Mesothelial cell of epicardium (in vitro differentiated cells): ENCODE measurements around the gene PPBP. TPM values are rescaled to one million over a fixed set of nuclear protein-coding genes. Genes with fewer than 3 reads are reported as not detected.
A peak's percentile ranks its signal among the peaks of the same experiment; 100 is the strongest.
"Not testable (repeated sequence)": the region's sequence is repeated elsewhere in the genome, so short reads cannot be mapped to it uniquely, and the experiment has no call there.

ENCODE experiments used
- DNase-seq, 2 experiments: peaks; one replicate each; pipeline ENCODE4 v3.0.0; 2021; ENCODE audit warnings: low spot score in 2 of 2; ENCODE audit not compliant: unreplicated experiment in 2 of 2
- H3K27ac Mint-ChIP-seq: 2 replicates; pipeline ENCODE4 v1.8.0; 2021; ENCODE audit warnings: mixed read lengths
- H3K27me3 Mint-ChIP-seq: 2 replicates; pipeline ENCODE4 v1.8.0; 2021; ENCODE audit warnings: low read depth, mixed read lengths
- H3K36me3 Mint-ChIP-seq: 2 replicates; pipeline ENCODE4 v1.8.0; 2021; ENCODE audit warnings: mixed read lengths
- H3K4me1 Mint-ChIP-seq: 2 replicates; pipeline ENCODE4 v1.8.0; 2021; ENCODE audit warnings: mixed read lengths
- H3K4me3 Mint-ChIP-seq: 2 replicates; pipeline ENCODE4 v1.8.0; 2021; ENCODE audit warnings: mild to moderate bottlenecking, moderate library complexity, mixed read lengths
- H3K9me3 Mint-ChIP-seq: 2 replicates; pipeline ENCODE4 v1.8.0; 2021; ENCODE audit warnings: mixed read lengths
- CTCF ChIP-seq: fragments of 200-600 bp; sonication (generic); IDR thresholded peaks from one replicate; pipeline ENCODE4 v1.5.0; 2021; ENCODE audit warnings: antibody characterized with exemption; ENCODE audit not compliant: unreplicated experiment
- total RNA-seq: library from RNA; stranded (reverse); gene quantifications from 3 replicates; pipeline ENCODE4 v1.2.1, GENCODE V29; 2021

The PPBP gene
- total RNA-seq, 1 donor from 2014 or later = not detected

DNA sequence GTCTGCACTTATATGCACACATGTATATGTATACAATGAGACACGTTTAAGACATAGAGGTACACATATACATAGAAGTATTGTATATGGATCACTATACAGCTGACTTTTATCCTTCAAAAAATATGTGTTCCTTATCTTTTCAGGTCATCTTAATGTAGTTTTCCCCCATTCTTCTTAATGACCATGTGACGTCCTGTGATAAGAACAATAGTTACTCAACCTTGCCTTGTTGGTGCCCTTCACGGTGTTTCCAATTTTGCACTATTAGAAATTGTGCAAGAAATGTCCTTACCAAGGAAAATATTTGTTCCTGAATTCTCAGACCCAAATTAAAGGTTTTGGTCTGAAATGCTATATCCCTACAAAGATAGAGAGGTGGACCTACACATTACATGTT, 1.0 kb upstream of the PPBP start:
- no peak for DNase-seq
- Mint-ChIP-seq H3K36me3 (no peaks in the 10 kb centered on the region), H3K27me3 (peaks cover 20% of the 10 kb centered on the region), H3K4me3 (no peak overlapping the region), H3K4me1 (no peaks in the 10 kb centered on the region), H3K9me3 (no peaks in the 10 kb centered on the region), H3K27ac (no peak overlapping the region)
- TF ChIP-seq CTCF = no peak

- no peak overlapping the region for H3K4me3 Mint-ChIP-seq
These were observed 2.5 kb downstream of the PPBP start for GRCh38 chr4:73985528-73985852.

DNA sequence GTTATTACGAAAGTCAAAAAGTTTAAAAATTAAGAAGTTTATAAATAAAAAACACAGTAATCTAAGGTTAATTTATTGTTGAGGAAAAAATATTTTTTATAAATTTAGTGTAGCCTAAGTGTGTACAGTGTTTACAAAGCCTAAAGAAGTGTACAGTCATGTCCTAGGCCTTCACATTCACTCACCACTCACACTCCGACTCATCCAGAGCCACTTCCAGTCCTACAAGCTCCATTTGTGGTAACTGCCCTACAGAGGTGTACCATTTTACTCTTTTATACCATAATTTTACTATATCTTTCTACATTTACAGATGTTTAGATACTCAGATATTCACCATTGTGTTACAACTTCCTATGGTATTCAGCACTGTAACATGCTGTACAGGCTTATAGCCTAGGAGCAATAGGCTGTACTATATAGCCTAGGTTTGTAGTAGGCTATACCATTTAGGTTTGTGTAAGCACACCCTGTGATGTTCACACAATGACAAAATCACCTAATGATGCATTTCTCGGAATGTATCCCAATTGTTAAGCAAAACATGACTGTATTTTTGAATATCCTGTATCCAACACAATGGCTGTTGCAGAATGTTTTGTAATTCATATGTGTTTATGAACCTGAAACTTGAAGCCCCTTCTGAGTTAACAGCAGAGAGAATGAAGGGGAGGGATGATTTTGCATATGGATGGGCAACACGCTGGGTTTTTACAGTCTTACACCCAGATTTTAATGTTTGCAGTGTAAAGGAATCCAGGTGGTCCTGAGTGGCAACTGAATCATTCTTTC, 3.1 kb downstream of the PPBP start:
- H3K27me3 Mint-ChIP-seq = peaks cover 41% of the 10 kb centered on the region
- no peak overlapping the region for H3K4me3 Mint-ChIP-seq
- no peaks in the 10 kb centered on the region for H3K9me3 Mint-ChIP-seq
- no peaks in the 10 kb centered on the region for H3K36me3 Mint-ChIP-seq
- no peak overlapping the region for H3K27ac Mint-ChIP-seq
- H3K4me1 Mint-ChIP-seq = no peaks in the 10 kb centered on the region
- no peak for DNase-seq
- TF ChIP-seq CTCF = no peak

More at GRCh38 chr4:73985528-73985852, 2.5 kb downstream of the PPBP start:
- no peak for TF ChIP-seq CTCF
- H3K27me3 Mint-ChIP-seq = peaks cover 37% of the 10 kb centered on the region
- H3K27ac Mint-ChIP-seq = no peak overlapping the region
- DNase-seq = no peak
- no peaks in the 10 kb centered on the region for H3K9me3 Mint-ChIP-seq
- no peaks in the 10 kb centered on the region for H3K4me1 Mint-ChIP-seq
- H3K36me3 Mint-ChIP-seq = no peaks in the 10 kb centered on the region

GRCh38 chr4:73981175-73981574, 6.8 kb downstream of the PPBP start:
- not testable (repeated sequence) for H3K4me1 Mint-ChIP-seq, H3K4me3 Mint-ChIP-seq, DNase-seq, H3K36me3 Mint-ChIP-seq, H3K9me3 Mint-ChIP-seq, H3K27ac Mint-ChIP-seq
- H3K27me3 Mint-ChIP-seq = peaks cover 26% of the 10 kb centered on the region

DNA sequence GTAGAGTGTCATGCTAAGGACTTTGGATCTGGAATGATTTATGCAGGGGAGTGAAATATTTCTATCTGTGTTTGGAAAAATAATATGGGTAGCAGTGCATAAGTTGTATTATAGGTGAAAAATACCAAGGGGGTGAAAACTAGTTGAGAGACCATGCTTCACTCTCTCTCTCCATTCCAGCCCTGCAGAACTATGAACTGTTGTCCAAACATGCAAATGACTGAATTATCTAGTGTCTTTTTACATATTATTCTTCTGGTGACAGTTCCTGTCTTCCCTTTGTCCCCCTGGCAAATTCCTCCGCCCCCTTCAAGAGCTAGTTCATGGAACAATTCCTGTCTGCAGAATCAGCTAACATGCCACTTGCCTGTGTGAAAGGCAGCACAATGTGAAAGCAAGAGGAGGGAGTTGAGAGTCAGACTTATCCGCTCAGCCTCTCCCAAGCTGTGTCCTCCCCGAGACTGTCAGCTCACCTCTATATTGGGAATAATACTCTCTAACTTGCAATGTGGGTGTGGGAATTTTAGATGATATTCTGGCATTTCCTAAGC, 8.5 kb downstream of the PPBP start:
- Mint-ChIP-seq H3K9me3 (peaks cover 8% of the 10 kb centered on the region), H3K4me1 (peaks cover 9% of the 10 kb centered on the region), H3K36me3 (no peaks in the 10 kb centered on the region), H3K27ac (no peak overlapping the region), H3K4me3 (no peak overlapping the region), H3K27me3 (peaks cover 24% of the 10 kb centered on the region)
- no peak for TF ChIP-seq CTCF
- no peak for DNase-seq

DNA sequence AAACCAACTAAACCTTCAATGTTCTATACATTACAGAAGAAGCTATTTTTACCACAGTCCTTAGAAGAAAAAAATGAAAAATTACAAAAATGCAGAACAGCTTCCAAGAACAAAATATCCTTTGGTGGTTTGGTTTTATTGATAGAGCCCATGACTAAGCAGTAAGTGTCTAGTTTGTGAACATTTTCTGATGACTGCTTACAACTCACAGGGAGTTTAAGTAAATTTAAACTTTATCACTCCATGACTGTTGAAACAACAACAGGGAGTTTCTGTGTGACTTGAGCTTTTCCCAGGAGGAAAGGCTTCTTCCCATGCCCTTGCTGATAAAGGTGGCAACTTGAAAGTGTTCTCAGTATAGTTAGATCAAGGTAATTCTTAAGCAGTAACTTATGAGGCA, 9.1 kb downstream of the PPBP start:
- H3K4me1 Mint-ChIP-seq = peaks cover 9% of the 10 kb centered on the region
- peaks cover 10% of the 10 kb centered on the region for H3K9me3 Mint-ChIP-seq
- TF ChIP-seq CTCF = no peak
- H3K27ac Mint-ChIP-seq = peak overlapping the region; percentile 36
- peaks cover 24% of the 10 kb centered on the region for H3K27me3 Mint-ChIP-seq
- H3K36me3 Mint-ChIP-seq = no peaks in the 10 kb centered on the region
- H3K4me3 Mint-ChIP-seq = no peak overlapping the region
- DNase-seq = no peak
